ENCODE measurements around the gene HTRA2. TPM values are rescaled to one million over a fixed set of nuclear protein-coding genes. Genes with fewer than 3 reads are reported as not detected.

Gene HTRA2
- total RNA-seq, 4 donors from 2014 or later, result 13.1 to 40.1 (median 33.9) TPM

- H3K36me3 ChIP-seq, result no peaks in the 10 kb centered on the region
Observed at GRCh38 chr2:74534411-74534810, 4.7 kb downstream of the HTRA2 start.

GRCh38 chr2:74535440-74535965, 5.8 kb downstream of the HTRA2 start:
- DNase-seq, result no peak
- Histone ChIP-seq H3K9me3 (no peaks in the 10 kb centered on the region), H3K27me3 (no peaks in the 10 kb centered on the region), H3K4me1 (peaks cover 0 to 4% of the 10 kb centered on the region in 2 donors), H3K4me3 (no peak overlapping the region), H3K27ac (no peak overlapping the region), H3K36me3 (no peaks in the 10 kb centered on the region)
- intact Hi-C loops (cut with DNase I; ENCODE audit: low total_unique reads), result no loop called here
- TF ChIP-seq POLR2A (IDR thresholded peaks at IDR 0.05), result no peak
- TF ChIP-seq, protein P1, sequence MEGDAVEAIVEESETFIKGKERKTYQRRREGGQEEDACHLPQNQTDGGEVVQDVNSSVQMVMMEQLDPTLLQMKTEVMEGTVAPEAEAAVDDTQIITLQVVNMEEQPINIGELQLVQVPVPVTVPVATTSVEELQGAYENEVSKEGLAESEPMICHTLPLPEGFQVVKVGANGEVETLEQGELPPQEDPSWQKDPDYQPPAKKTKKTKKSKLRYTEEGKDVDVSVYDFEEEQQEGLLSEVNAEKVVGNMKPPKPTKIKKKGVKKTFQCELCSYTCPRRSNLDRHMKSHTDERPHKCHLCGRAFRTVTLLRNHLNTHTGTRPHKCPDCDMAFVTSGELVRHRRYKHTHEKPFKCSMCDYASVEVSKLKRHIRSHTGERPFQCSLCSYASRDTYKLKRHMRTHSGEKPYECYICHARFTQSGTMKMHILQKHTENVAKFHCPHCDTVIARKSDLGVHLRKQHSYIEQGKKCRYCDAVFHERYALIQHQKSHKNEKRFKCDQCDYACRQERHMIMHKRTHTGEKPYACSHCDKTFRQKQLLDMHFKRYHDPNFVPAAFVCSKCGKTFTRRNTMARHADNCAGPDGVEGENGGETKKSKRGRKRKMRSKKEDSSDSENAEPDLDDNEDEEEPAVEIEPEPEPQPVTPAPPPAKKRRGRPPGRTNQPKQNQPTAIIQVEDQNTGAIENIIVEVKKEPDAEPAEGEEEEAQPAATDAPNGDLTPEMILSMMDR (IDR thresholded peaks at IDR 0.05), result no peak

More at GRCh38 chr2:74534411-74534810, 4.7 kb downstream of the HTRA2 start:
- Histone ChIP-seq H3K4me3 (no peak overlapping the region), H3K4me1 (peaks cover 0 to 4% of the 10 kb centered on the region in 2 donors), H3K27me3 (no peaks in the 10 kb centered on the region), H3K27ac (no peak overlapping the region), H3K9me3 (no peaks in the 10 kb centered on the region)
- TF ChIP-seq, protein P1 (IDR thresholded peaks at IDR 0.05), result no peak
- TF ChIP-seq POLR2A (IDR thresholded peaks at IDR 0.05), result no peak
- intact Hi-C loops (cut with DNase I; ENCODE audit: low total_unique reads), result no loop called here
- DNase-seq, result no peak

- Histone ChIP-seq H3K4me3 (no peak overlapping the region), H3K27me3 (no peaks in the 10 kb centered on the region), H3K4me1 (no peaks in the 10 kb centered on the region), H3K9me3 (no peaks in the 10 kb centered on the region), H3K27ac (no peak overlapping the region), H3K36me3 (no peaks in the 10 kb centered on the region)
- intact Hi-C loops (cut with DNase I; ENCODE audit: low total_unique reads), result no loop called here
- DNase-seq, result no peak
- TF ChIP-seq POLR2A (IDR thresholded peaks at IDR 0.05), result no peak
- TF ChIP-seq, protein P1 (IDR thresholded peaks at IDR 0.05), result no peak
Observed at GRCh38 chr2:74536166-74536950, 6.6 kb downstream of the HTRA2 start.

GRCh38 chr2:74537140-74537539, 7.4 kb downstream of the HTRA2 start:
- H3K27ac ChIP-seq, result no peak overlapping the region
- H3K27me3 ChIP-seq, result no peaks in the 10 kb centered on the region
- H3K4me3 ChIP-seq, result no peak overlapping the region
- intact Hi-C loops (cut with DNase I; ENCODE audit: low total_unique reads), result no loop called here
- no peaks in the 10 kb centered on the region for H3K9me3 ChIP-seq
- DNase-seq, result no peak
- no peaks in the 10 kb centered on the region for H3K36me3 ChIP-seq
- H3K4me1 ChIP-seq, result no peaks in the 10 kb centered on the region
- TF ChIP-seq POLR2A (IDR thresholded peaks at IDR 0.05), result no peak
- TF ChIP-seq, protein P1 (IDR thresholded peaks at IDR 0.05), result no peak

DNA sequence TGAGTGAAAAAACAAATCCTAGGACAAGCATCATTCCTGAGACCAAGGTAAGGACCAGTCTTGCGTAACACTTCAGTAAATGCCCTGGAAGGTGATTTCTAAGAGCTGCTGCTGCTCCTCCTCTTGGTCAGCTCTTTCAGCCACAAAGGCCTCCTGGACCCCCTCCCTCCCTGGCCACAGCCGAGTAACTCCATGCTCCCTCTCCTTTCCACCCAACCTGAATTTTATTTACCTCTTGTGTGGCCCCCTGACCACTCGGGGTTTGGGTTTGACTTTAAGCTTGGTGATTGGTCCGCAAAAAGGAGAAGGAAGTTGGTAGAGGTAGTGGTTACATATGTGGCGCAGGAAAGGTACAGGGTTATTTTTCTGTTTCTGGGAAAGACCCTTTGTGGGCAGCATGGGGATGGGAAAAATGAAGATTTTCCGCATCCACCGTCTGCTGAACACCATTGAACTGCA, 9.2 kb downstream of the HTRA2 start:
- Histone ChIP-seq H3K4me1 (no peaks in the 10 kb centered on the region), H3K4me3 (no peak overlapping the region), H3K9me3 (no peaks in the 10 kb centered on the region), H3K36me3 (no peaks in the 10 kb centered on the region), H3K27ac (no peak overlapping the region), H3K27me3 (no peaks in the 10 kb centered on the region)
- intact Hi-C loops (cut with DNase I; ENCODE audit: low total_unique reads), result no loop called here
- TF ChIP-seq POLR2A (IDR thresholded peaks at IDR 0.05), result no peak
- TF ChIP-seq, protein P1 (IDR thresholded peaks at IDR 0.05), result no peak
- no peak for DNase-seq
